GM18873 (cell line): Measurements from ENCODE around the gene PARM1.
"Not testable (repeated sequence)": the region's sequence is repeated elsewhere in the genome, so short reads cannot be mapped to it uniquely, and the experiment has no call there.

Experiments
- ATAC-seq: cut with Tn5 transposase; IDR thresholded peaks from one replicate; pipeline ENCODE4 v1.9.1; 2021; ENCODE audit warnings: mild to moderate bottlenecking, moderate library complexity, moderate number of reproducible peaks; ENCODE audit not compliant: unreplicated experiment, low FRiP score

PARM1 gene

DNA sequence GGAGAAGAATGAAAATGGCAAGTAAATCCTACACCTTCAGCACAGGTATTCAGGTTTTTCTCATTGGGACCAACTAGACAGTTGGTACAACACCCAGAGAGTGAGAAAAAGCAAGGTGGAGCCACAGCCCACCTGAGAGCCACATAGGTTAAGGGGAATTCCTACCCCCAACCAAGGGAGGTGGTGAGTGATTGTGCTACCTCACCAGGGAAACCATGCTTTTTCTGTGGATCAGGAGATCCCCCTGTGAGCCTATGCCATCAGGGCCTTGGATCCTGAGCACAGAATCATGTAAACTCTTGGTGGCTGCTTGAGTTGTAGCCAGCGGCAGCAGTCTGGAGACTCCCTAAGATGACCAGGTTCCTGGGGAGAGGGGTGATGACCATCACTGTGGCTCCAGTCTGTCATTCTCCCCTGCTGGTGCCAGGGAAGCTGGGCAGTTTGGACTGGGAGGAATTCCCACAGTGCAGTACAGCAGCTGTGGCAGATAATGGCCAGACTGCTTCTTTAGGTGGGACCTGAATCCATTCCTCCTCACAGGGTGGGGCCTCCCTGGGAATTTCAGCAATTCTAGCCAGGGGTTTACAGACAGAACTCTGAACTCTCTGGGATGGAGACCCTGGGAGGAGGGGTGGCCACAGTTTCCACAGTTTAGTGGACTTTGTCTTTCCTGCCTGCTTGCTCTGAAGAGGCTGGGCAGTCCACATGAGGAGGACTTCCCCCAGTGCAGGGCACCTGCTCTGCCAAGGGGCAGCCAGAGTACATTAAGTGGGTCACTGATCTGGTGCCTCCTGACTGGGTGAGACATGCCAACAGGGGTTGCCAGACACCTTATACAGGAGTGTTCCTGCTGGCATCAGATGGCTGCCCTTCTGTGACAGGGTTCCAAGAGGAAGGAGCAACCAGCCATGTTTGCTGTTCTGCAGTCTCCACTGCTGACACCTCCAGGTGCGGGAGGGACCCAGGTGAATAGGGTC is 43.2 kb downstream of the PARM1 start:
- no peak for ATAC-seq

DNA sequence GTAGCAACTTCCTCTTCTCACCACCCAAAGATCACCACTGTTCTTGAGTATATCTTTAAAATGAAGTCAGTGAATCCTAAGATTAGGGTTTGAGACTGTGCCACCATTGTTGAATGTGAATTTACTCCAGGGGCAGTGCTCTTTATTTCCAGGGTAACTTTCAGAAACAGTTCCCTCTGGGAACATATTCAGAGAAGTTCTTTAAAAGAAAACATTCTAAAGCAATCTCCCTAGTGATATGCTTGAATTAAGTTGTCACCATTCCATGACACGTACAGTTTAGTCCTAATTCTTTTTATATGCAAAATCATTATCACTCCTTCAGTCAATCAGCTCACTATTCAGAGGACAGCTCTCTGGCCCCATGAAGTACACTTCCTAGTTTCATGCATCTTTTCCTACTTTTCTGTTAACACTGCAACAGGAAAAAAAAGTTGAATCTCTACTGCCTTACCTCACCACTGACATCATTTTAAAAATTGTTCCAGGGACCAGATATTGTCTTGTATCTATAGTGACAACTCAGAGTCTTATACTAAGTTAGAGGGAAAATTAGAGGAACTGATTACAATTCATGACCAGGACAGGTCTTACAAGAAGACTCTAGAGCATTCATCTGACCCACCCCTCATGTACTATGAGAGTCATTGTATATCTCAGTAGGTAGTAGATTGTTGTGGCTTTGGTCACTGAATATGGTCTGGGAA is 49.8 kb downstream of the PARM1 start:
- no peak for ATAC-seq

DNA sequence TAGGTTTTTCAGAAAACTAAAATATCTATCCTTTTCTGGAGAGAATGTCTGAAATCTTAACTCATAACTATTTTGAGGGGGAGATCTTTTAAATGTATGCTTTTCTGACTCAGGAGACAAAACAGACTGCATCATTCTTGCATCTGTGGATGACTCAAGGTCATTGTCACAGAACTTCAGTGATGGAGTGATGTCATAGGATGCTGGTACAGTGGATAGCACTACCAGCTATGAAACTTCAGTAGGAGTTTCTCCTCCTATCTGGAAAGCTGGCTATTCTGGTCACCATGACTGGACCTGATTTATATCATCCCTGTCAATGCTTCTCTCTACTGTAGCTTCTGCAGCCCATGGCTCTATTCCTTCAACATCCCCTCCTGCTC is 50.3 kb downstream of the PARM1 start:
- no peak for ATAC-seq

DNA sequence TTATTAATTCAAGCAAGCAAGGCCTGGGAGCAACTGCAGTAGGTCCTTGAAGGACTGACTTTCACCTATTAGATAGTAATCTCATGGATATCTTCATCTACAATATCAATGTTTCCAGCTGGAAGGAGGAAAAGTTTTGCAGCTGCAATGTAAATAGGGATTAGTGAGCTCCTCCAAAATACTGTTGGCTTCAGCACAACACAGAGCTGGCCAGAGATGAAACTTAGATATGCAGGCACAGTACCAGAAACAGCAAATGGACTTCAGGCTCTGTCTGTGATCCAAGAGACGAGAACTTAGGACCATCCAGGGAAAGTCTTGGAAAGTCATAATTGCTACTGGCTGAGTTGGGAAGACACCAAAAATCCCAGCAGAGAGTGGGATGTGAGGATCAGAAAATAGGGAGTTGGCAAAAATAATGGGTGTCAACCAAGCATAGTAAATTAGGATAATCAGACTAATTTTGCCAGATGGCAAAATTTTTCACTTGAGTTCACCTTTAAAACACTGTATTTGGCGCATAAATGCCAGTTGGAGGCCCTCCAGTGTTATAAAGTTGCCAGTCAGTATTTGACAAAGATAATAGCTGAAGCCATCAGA is 57.5 kb downstream of the PARM1 start:
- ATAC-seq = no peak

DNA sequence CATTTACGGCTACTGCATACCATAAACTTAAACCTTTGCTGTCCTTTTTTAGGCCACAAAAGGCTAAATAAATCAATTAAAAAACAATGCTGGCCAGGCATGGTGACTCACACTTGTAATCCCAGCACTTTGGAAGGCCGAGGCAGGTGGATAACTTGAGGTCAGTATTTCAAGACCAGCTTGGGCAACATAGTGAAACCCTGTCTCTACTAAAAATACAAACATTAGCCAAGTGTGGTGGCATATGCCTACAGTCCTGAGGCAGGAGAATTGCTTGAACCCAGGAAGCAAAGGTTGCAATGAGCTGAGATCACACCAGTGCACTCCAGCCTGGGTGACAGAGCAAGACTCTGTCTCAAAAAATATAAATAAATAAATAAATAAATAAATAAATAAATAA is 61.5 kb downstream of the PARM1 start:
- not testable (repeated sequence) for ATAC-seq

DNA sequence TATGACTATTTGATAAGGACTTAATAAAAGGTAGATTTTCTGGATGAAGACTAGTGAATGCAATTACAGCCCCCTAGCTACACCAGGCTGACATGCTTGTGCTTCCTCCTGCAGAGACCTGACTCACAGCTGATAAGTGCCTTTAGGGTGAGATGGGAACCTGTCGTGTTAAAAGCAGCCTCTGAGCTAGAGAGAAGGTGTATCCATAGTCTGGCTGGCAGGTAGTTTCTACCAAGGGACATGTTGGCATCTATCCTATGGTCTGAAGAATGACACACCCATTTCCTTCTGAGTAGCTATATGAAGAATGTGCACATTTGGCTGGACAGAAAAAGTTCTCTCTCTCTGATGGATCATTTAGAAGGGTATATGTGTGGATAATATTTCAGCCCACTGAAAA is 64.1 kb downstream of the PARM1 start:
- ATAC-seq = no peak

DNA sequence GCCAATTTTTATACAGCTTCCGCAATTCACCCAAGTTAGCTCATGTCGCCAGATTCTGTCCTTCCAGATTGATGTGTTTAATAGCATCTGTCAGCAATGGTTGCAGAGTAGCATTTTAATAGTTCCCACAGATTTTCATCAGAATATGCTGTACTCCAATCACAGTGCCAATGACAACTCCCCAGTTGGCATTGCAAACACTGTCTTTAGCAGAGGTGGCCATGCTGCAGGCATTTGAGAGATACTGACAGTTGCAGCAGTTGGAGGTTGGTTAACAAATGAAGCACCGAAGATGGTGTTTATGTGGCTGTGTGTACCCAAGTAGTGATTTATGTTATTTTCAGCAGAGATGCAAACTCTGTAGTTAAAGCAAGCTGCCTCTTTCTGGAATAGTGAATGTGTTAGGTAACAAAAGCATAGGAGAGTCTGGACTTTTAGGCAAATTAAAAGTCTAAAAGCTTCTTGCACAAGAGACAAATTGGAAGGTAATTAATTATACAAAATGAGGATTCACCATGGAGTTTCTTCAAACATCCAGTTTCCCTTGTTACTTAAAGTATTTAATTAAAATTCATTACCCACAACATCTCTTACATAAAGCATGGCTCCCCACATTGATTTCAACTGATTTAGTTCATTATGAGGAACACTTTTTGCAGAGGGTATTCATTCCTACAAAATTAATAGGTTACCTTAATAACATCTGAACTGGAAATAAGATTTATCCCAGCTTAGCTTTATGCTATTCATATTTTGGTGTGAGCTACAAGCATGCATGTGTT is 65.2 kb downstream of the PARM1 start:
- ATAC-seq = no peak

DNA sequence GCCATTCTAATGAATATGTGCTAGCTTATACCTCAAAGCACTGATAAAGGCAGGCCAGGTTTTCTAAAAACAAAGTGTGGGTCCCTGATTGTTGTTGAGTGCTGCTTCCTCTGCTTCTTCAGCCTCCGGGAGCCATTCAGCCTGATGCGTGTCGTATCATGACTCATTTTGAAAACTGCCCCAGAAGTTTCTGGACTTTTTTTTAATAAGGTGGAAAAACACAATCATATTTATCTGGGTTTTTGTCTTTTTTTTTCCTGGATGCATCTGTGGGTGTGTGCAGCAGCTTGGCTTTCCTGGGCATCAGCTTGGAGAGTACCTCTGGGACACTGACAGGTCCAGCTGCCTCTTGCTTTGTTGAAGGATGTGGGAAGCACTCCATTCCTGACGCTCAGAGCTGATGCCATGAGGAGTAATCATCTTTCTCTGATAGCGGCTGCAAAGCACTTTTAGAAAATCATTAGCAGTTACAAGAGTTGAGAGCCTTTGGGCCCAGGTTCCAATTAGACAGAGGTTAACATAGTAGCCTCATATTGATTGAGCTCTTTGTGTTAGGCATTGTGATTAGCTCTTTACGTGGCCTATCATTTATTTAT is 66.9 kb downstream of the PARM1 start:
- ATAC-seq = no peak

DNA sequence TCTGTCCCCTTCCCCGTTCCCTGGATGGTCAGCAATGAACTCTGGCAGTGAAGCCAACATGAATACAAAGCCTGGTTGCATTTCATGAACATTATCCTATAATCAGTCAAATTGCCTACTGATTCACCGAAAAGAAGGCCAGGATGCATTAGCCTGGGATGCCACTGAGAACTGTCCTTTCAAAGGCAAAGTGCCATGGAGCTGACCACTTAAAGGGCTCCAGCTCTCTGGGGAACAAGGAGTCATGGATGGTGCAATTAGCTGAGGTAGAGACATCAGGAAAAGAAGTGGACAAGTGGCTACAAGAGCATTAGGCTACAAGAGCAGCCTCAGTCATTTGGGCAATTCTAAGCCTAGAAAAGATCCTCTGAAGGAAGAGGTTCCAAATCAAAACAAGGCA is 69.0 kb downstream of the PARM1 start:
- ATAC-seq = no peak

DNA sequence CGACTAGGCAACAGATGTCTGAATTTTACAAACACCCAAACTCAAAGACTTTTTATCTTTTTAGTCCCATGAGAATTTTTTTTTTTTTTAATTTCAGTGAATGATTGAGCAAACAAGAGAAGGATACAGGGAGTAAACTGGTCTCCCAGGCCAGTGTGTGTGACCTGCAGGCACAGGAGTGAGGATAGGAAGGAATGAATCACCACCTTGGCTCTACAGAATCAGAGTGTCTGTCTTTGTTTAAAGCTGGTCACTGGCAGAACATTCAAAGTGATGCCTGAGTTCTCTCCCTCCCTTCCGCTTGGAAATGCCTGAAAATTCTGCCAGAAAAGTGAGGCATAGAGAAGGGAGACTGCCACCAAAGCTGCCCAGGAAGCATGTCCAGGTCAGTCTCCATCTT is 69.5 kb downstream of the PARM1 start:
- no peak for ATAC-seq

DNA sequence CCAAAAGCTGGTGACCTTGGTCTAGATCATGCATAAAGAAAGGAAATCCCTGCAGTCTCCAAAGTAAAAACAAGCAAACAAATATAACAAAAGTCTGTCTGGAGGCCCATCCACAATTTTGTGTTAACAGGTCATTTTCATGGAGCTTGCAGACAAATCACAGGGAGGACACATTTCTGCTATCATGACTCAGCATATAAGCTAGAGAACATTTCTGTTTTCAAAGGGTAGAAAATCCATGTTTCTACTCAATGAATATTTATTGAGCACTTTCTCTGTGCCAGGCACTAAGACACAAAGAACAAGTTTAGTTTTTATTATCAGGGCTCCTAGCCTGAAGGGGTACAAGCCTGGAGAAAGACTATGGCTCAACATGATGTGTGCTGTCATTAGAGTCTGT is 71.1 kb downstream of the PARM1 start:
- no peak for ATAC-seq

DNA sequence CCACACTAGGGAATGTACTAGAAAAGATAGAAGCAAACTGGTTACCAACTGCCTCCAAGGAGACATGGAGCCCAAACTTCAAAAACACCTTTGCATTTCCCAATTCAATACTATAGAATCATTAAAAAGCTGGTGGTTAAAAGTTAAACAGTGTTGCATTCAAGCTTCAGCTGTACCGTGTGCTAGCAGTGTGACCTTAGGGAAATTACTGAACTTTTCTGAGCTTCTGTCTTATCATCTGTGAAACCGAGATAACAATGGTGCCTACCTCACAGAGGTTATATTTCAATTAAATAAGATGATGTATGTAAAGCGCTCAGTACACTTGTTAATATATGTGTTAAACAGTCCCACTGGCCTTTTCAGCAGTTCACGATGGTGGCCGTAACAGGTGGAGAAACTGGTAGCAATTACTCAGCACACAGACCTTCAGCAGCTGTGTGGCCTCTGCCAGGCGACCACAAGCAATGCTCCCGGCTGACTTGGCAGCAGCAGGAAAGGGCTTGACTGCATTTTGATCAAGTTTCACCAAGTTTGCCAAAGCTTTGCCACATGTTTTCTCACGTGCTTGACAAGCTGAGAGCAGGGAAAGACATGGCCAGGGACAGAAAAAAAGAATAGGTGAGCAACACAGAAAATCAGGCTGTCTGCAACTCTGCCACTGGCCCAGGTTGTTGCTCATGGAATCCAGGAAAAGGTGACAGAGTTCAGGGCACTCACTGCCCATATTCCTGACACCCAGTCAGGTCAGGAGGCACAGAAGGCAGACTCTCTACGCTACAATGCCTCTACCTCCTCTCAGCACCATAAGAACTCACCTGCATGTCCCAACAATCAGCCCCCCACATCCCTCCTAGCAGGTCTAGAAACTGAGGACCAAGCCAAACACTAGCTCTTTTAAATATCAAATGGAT is 72.1 kb downstream of the PARM1 start:
- peak; percentile 81 for ATAC-seq

DNA sequence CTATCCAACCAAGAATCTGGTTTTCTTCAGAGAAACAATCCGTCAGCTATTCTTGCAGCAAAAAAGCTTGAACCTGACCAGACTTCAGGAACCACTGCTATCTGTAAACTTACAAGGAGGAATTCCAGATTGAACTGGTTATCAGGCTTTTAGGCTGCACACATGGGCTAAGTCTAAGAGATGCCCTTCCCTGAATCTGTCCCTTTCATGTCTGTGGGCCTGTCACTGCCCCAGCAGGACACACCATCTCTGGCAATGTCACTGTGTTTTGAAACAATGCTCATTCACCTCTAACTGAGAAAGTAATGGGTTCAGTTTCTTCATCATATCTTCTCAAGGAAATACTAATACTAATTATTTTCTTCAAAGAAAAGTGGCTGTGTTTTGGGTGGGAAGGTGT is 72.8 kb downstream of the PARM1 start:
- ATAC-seq = no peak

DNA sequence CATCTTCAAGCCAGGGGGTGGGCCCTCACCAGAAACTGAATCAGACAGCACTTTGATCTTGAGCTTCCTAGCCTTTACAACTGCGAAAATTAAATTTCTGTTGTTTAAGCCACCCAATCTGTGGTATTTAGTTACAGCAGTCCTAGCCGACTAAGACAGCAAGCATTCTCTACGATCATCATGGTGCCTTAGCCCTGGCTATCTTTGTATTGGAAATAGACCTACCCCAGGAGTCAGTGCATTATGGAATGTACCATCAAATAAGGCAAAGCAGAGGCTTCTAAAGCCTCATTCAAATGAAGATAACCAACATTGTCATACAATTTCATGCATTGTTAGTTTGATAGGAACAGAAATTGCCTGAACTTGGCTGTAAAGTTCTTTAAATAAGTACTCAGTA is 75.0 kb downstream of the PARM1 start:
- ATAC-seq = no peak

DNA sequence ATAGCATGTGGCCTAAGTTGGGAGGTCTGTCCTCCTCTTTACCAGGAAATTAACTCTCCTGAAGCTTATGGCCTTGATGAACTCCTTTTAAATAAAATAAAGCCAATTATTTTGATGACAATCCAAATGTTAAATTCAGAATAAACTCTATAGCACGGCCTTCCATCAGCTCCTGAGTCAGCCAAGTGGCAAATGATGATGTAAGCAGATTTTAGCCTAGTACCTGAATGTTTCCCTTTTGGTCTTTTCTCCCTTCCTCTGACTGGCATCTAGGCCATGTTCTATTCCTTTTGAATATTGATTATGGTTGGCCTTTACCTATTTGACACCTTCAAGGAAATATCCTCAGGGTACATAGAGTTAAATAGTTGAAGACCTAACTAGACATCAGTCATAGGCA is 76.2 kb downstream of the PARM1 start:
- ATAC-seq = no peak

DNA sequence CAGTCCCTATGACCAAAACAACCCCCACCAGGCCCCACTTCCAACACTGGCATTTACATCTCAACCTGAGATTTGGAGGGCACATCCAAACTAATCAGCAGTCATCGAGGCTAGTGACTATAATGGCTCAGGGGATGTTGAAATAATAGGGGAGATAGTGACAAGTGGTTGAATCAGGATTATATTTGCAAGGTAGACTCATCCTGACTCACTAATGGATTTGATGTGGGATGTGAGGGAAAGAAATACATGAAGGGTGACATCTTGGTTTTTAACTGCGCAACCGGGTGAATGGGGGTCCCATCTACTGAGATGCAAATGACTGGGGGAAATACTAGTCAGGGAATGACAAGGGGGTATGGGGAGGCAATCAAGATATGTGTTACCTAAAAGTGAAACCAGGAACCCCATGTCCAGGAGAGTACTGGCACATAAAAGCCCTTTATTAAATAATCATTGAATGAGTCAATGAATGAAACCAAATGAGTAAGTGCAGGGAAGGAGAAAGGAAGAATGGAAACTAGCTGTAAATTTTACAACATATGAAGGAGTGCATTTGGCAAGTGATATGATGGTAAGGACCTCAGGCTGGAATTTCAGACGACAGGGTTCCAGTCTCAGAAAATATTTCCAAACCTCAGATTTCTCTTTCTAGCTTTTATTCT is 78.3 kb downstream of the PARM1 start:
- no peak for ATAC-seq

DNA sequence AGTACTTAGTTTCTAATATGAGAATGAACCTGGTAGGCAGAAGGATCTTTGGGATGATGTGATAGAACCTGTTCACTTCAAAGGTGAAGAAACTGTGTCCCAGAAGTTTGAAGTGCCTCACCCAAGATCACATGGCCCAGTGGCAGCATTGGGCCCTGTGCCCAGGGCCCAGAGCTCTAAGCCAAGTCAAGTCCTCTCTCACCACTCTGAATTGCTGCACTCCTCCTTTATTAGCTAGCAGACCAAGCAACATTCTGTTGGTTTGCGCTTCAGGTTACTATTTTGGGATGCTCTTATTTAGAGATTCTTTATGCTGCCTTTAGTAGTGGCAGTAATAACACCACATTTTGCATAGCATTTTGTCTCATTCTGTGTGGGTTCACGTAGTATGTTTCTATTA is 82.7 kb downstream of the PARM1 start:
- no peak for ATAC-seq

DNA sequence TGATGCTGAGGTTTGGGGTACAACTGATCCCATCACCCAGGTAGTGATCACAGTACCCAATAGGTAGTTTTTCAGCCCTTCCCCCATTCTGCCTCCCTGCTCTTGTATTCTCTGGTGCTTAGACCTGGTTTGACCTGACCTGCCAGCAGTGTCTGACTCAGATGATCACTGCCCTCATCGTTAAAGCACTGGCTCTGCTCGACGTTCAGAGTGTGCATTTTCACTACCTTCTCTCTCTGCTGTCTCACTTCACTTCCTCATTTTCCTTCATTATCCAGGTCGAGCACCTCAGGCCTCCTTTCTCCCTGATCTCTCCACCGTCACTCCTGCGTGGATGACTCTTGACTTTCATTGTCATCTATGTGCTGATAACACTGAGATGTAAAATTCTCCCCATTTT is 83.6 kb downstream of the PARM1 start:
- ATAC-seq = no peak
